ENCODE measurements around the gene ABCA8. TPM values are rescaled to one million over a fixed set of nuclear protein-coding genes. Genes with fewer than 3 reads are reported as not detected.

ABCA8 gene
- polyA plus RNA-seq, 1 experiment, result 13.8 TPM

DNA sequence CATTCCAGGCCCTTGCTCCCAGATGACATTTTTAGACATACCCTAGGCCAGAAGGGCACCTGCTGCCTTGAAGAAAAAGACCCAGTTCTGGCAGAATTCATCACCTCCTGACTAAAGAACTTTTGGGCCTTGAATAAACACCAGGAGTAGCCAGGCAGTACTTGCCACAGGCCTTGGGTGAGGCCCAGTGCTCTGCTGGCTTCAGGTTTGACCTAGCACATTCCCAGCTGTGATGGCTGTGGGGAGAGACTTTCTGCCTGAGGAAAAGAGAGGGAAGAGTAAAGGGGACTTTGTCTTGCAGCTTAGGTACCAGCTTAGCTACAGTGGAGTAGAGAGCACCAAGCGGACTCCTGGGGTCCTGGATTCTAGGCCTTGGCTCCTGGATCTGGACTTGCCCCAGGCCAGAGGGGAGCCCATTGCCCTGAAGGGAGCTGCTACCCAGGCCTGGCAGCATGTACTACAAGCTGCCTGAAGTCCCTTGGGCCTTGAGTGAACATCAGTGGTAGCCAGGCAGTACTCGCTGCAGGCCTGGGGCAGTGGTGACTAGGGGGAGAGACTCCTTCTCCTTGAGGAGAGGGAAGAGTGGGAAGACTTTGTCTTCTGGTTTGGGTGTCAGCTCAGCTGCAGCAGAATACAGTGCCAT is 44.3 kb downstream of the ABCA8 start:
- no peaks in the 10 kb centered on the region for H3K27me3 ChIP-seq (ENCODE audit: control insufficient read depth, insufficient read depth, low read length)
- no peak for DNase-seq (ENCODE audit: low read depth, low spot score)
- POLR2A ChIA-PET, result no interaction called here
- H3K4me3 ChIP-seq (ENCODE audit: low read depth, low read length), result no peak overlapping the region
- no peaks in the 10 kb centered on the region for H3K9me3 ChIP-seq (ENCODE audit: control insufficient read depth, insufficient read depth, low read length)
- H3K27ac ChIP-seq (ENCODE audit: low read depth, low read length), result no peak overlapping the region
- TF ChIP-seq, protein P1, sequence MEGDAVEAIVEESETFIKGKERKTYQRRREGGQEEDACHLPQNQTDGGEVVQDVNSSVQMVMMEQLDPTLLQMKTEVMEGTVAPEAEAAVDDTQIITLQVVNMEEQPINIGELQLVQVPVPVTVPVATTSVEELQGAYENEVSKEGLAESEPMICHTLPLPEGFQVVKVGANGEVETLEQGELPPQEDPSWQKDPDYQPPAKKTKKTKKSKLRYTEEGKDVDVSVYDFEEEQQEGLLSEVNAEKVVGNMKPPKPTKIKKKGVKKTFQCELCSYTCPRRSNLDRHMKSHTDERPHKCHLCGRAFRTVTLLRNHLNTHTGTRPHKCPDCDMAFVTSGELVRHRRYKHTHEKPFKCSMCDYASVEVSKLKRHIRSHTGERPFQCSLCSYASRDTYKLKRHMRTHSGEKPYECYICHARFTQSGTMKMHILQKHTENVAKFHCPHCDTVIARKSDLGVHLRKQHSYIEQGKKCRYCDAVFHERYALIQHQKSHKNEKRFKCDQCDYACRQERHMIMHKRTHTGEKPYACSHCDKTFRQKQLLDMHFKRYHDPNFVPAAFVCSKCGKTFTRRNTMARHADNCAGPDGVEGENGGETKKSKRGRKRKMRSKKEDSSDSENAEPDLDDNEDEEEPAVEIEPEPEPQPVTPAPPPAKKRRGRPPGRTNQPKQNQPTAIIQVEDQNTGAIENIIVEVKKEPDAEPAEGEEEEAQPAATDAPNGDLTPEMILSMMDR (IDR thresholded peaks at IDR 0.05; ENCODE audit: low read depth, low read length), result no peak
- CTCF ChIA-PET, result interaction anchor here (0.6 to 1.3 kb wide), 4 partner anchors 15 to 305 kb away, joined by 3 to 4 read pairs (median 4); no protein-coding TSS in a partner anchor

DNA sequence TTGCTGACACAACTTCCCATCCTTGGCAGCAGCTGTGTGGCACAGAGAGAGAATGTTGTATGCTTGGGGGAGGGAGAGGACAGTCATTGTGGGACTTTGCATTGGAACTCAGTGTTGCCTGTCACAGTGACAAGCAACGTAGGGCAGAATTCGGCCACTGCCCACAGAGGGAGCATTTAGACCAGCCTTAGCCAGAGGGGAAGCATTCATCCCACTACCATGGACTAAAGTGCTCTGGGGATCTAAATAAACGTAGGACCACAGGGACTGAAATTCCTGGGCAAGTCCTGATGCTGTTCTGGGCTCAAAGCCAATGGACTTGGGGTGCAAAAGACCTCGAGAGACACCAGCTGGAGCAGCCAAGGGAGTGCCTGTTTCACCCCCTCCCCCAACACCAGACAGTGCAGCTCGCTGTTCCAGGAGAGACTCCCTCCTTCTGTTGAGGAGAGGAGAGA is 44.9 kb downstream of the ABCA8 start:
- no peaks in the 10 kb centered on the region for H3K27me3 ChIP-seq (ENCODE audit: control insufficient read depth, insufficient read depth, low read length)
- H3K27ac ChIP-seq (ENCODE audit: low read depth, low read length), result no peak overlapping the region
- DNase-seq (ENCODE audit: low read depth, low spot score), result no peak
- TF ChIP-seq, protein P1 (IDR thresholded peaks at IDR 0.05; ENCODE audit: low read depth, low read length), result no peak
- H3K4me3 ChIP-seq (ENCODE audit: low read depth, low read length), result no peak overlapping the region
- POLR2A ChIA-PET, result no interaction called here
- CTCF ChIA-PET, result interaction anchor here (0.6 to 1.3 kb wide), 2 partner anchors 115 to 431 kb away, joined by 3 to 4 read pairs; no protein-coding TSS in a partner anchor
- no peaks in the 10 kb centered on the region for H3K9me3 ChIP-seq (ENCODE audit: control insufficient read depth, insufficient read depth, low read length)

DNA sequence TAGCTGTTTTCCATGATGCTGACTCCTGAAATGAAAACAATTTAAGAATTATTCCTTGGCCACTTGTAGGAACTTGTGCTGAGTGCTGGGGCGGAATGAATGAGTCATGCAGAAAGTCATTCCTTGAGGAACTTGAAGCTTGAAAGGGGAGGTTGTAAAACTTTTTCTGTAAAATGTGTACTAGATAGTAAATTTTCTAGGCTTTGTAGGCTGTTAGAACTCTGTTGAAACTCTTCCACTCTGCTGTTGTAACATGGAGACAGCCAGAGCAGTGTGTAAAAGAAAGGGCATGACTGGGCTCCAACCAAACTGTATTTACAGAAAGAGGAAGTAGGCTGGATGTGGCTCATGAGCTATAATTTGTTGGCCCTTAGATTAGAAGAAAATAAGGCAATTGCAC is 46.1 kb downstream of the ABCA8 start:
- no peaks in the 10 kb centered on the region for H3K9me3 ChIP-seq (ENCODE audit: control insufficient read depth, insufficient read depth, low read length)
- peak overlapping the region; percentile 75 for H3K27ac ChIP-seq (ENCODE audit: low read depth, low read length)
- ChIA-PET CTCF (interaction anchor here (0.9 to 1.7 kb wide), 4 partner anchors 114 to 327 kb away, joined by 3 to 6 read pairs (median 4); no protein-coding TSS in a partner anchor), POLR2A (no interaction called here)
- DNase-seq (ENCODE audit: low read depth, low spot score), result peak; percentile 72
- H3K27me3 ChIP-seq (ENCODE audit: control insufficient read depth, insufficient read depth, low read length), result no peaks in the 10 kb centered on the region
- H3K4me3 ChIP-seq (ENCODE audit: low read depth, low read length), result no peak overlapping the region
- TF ChIP-seq, protein P1 (IDR thresholded peaks at IDR 0.05; ENCODE audit: low read depth, low read length), result no peak

DNA sequence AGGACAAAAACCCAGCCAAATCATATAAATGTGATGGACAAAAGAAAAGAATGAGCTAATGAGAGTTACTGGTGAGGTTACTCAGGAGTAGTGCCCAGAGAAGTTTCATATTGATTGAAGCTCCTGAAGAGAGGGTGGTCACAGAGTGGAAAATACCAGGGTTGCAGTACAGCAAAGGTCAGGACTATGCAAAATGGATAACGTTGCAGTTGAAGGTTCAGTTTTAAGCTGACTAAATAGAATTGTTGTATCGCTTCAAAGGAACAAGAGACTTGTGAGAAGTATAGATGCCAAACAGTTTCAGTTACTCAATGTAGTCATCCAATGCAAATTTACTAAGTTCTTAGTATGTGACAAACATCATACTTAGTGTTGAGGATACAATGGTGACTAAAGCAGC is 47.1 kb downstream of the ABCA8 start:
- DNase-seq (ENCODE audit: low read depth, low spot score), result no peak
- no peaks in the 10 kb centered on the region for H3K27me3 ChIP-seq (ENCODE audit: control insufficient read depth, insufficient read depth, low read length)
- no peaks in the 10 kb centered on the region for H3K9me3 ChIP-seq (ENCODE audit: control insufficient read depth, insufficient read depth, low read length)
- CTCF ChIA-PET, result interaction anchor here (0.6 to 1.7 kb wide), 4 partner anchors 113 to 200 kb away, joined by 3 to 6 read pairs (median 6); no protein-coding TSS in a partner anchor
- no peak overlapping the region for H3K27ac ChIP-seq (ENCODE audit: low read depth, low read length)
- TF ChIP-seq, protein P1 (IDR thresholded peaks at IDR 0.05; ENCODE audit: low read depth, low read length), result no peak
- H3K4me3 ChIP-seq (ENCODE audit: low read depth, low read length), result no peak overlapping the region
- POLR2A ChIA-PET, result interaction anchor here (0.7 kb wide), 1 partner anchor 122 kb away, joined by 5 read pairs; no protein-coding TSS in a partner anchor

DNA sequence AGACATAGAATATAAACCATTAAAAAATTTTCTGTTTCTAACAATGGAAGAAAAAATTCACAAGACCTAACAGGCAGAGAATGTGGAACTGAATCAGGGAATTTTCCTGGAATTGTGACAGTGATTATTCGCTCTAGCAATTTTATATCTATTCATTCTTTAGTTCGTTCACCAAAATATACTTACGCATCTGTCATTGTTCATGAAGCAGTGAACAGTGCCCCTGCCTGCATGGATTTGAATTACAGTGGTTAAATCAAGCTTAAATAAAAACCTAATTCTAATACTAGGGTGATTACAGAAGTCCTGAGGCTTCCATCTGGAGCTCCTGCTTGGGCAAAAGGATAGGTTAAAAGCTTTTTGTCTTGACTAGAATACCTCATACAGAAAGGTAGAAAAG is 48.6 kb downstream of the ABCA8 start:
- no peaks in the 10 kb centered on the region for H3K27me3 ChIP-seq (ENCODE audit: control insufficient read depth, insufficient read depth, low read length)
- TF ChIP-seq, protein P1 (IDR thresholded peaks at IDR 0.05; ENCODE audit: low read depth, low read length), result peak; percentile 51
- no peak overlapping the region for H3K27ac ChIP-seq (ENCODE audit: low read depth, low read length)
- no peak for DNase-seq (ENCODE audit: low read depth, low spot score)
- H3K4me3 ChIP-seq (ENCODE audit: low read depth, low read length), result no peak overlapping the region
- CTCF ChIA-PET, result interaction anchor here (0.6 to 1.0 kb wide), 7 partner anchors 13 to 135 kb away, joined by 3 to 9 read pairs (median 5); no protein-coding TSS in a partner anchor
- POLR2A ChIA-PET, result no interaction called here
- H3K9me3 ChIP-seq (ENCODE audit: control insufficient read depth, insufficient read depth, low read length), result no peaks in the 10 kb centered on the region

Data from AG04450 (cell line).